GM18951 (cell line): Measurements from ENCODE around the gene PLPPR1.

ENCODE experiments used
- POLR2A ChIP-seq: IDR thresholded peaks from 4 replicates; pipeline ENCODE4 v1.6.1; 2011; ENCODE audit warnings: mild to moderate bottlenecking; ENCODE audit not compliant: insufficient read length, insufficient read depth; ENCODE audit errors: extremely low read depth
- in situ Hi-C: fragments of 300-500 bp; cut with MboI; formaldehyde crosslinking; loops from one replicate; pipeline ENCODE4 v1.12.0; 2022; ENCODE audit warnings: low sequenced_read_pairs, mixed read lengths, inconsistent platforms; ENCODE audit not compliant: unreplicated experiment

Gene PLPPR1

GRCh38 chr9:101165131-101165530, 136.6 kb downstream of the PLPPR1 start:
- TF ChIP-seq POLR2A = no peak
- in situ Hi-C loops = no loop called here

- no peak for TF ChIP-seq POLR2A
- in situ Hi-C loops = no loop called here
These were observed 139.1 kb downstream of the PLPPR1 start for GRCh38 chr9:101167490-101168134.

- in situ Hi-C loops = no loop called here
- TF ChIP-seq POLR2A = no peak
These were observed 144.1 kb downstream of the PLPPR1 start for GRCh38 chr9:101172616-101173015.

GRCh38 chr9:101173907-101174306, 145.4 kb downstream of the PLPPR1 start:
- no peak for TF ChIP-seq POLR2A
- in situ Hi-C loops = no loop called here

- TF ChIP-seq POLR2A = no peak
- in situ Hi-C loops = no loop called here
These were observed 147.9 kb downstream of the PLPPR1 start for GRCh38 chr9:101176384-101176783.

- in situ Hi-C loops = no loop called here
- no peak for TF ChIP-seq POLR2A
These were observed 156.3 kb downstream of the PLPPR1 start for GRCh38 chr9:101184813-101185278.

GRCh38 chr9:101191723-101192122, 163.2 kb downstream of the PLPPR1 start:
- no peak for TF ChIP-seq POLR2A
- in situ Hi-C loops = no loop called here

- in situ Hi-C loops = no loop called here
- TF ChIP-seq POLR2A = no peak
These were observed 168.5 kb downstream of the PLPPR1 start for GRCh38 chr9:101197026-101197425.

- TF ChIP-seq POLR2A = no peak
- in situ Hi-C loops = no loop called here
These were observed 172.3 kb downstream of the PLPPR1 start for GRCh38 chr9:101200852-101201251.

- TF ChIP-seq POLR2A = no peak
- in situ Hi-C loops = no loop called here
These were observed 173.1 kb downstream of the PLPPR1 start for GRCh38 chr9:101201630-101202029.

- TF ChIP-seq POLR2A = no peak
- in situ Hi-C loops = no loop called here
These were observed 181.1 kb downstream of the PLPPR1 start for GRCh38 chr9:101209670-101210069.

GRCh38 chr9:101212661-101213060, 184.1 kb downstream of the PLPPR1 start:
- in situ Hi-C loops = no loop called here
- no peak for TF ChIP-seq POLR2A

- in situ Hi-C loops = no loop called here
- TF ChIP-seq POLR2A = no peak
These were observed 190.5 kb downstream of the PLPPR1 start for GRCh38 chr9:101219030-101219429.

- TF ChIP-seq POLR2A = no peak
- in situ Hi-C loops = no loop called here
These were observed 191.8 kb downstream of the PLPPR1 start for GRCh38 chr9:101220341-101220740.

GRCh38 chr9:101225271-101225670, 196.7 kb downstream of the PLPPR1 start:
- no peak for TF ChIP-seq POLR2A
- in situ Hi-C loops = no loop called here
